GM21576 (cell line): ENCODE data around the gene SMPD3.

Experiments used
- ATAC-seq: cut with Tn5 transposase; IDR thresholded peaks from one replicate; pipeline ENCODE4 v1.9.1; 2021; ENCODE audit warnings: mild to moderate bottlenecking, moderate library complexity; ENCODE audit not compliant: unreplicated experiment

The SMPD3 gene

GRCh38 chr16:68359398-68360191 lies 88.7 kb downstream of the SMPD3 start:
- no peak for ATAC-seq

GRCh38 chr16:68358951-68359350 lies 89.4 kb downstream of the SMPD3 start:
- no peak for ATAC-seq

GRCh38 chr16:68357923-68358322 lies 90.4 kb downstream of the SMPD3 start:
- ATAC-seq: no peak

- ATAC-seq: no peak
Measured at GRCh38 chr16:68357521-68357922, 90.8 kb downstream of the SMPD3 start.

- no peak for ATAC-seq
Measured at GRCh38 chr16:68356919-68357286, 91.4 kb downstream of the SMPD3 start.

GRCh38 chr16:68356249-68356918 lies 91.9 kb downstream of the SMPD3 start:
- peak; percentile 80 for ATAC-seq

GRCh38 chr16:68355447-68356248 lies 92.7 kb downstream of the SMPD3 start:
- ATAC-seq: peak; percentile 3

- no peak for ATAC-seq
Measured at GRCh38 chr16:68354816-68355215, 93.5 kb downstream of the SMPD3 start.

- no peak for ATAC-seq
Measured at GRCh38 chr16:68353366-68353765, 94.9 kb downstream of the SMPD3 start.

- ATAC-seq: no peak
Measured at GRCh38 chr16:68351991-68352431, 96.3 kb downstream of the SMPD3 start.

- ATAC-seq: no peak
Measured at GRCh38 chr16:68351463-68351862, 96.8 kb downstream of the SMPD3 start.

- no peak for ATAC-seq
Measured at GRCh38 chr16:68350813-68351350, 97.4 kb downstream of the SMPD3 start.

GRCh38 chr16:68349838-68350410 lies 98.4 kb downstream of the SMPD3 start:
- ATAC-seq: no peak

GRCh38 chr16:68348639-68349445 lies 99.5 kb downstream of the SMPD3 start:
- no peak for ATAC-seq

GRCh38 chr16:68347605-68348004 lies 100.7 kb downstream of the SMPD3 start:
- no peak for ATAC-seq

- ATAC-seq: no peak
Measured at GRCh38 chr16:68346892-68347480, 101.3 kb downstream of the SMPD3 start.

GRCh38 chr16:68345958-68346635 lies 102.2 kb downstream of the SMPD3 start:
- ATAC-seq: no peak

GRCh38 chr16:68345351-68345810 lies 102.9 kb downstream of the SMPD3 start:
- ATAC-seq: no peak

- no peak for ATAC-seq
Measured at GRCh38 chr16:68344252-68344651, 104.1 kb downstream of the SMPD3 start.
